Muscle of leg (tissue), 11 donors: Measurements from ENCODE around the gene DOCK1. TPM values are rescaled to one million over a fixed set of nuclear protein-coding genes. Genes with fewer than 3 reads are reported as not detected.
A peak's percentile ranks its signal among the peaks of the same experiment; 100 is the strongest.

Source experiments
- DNase-seq: peaks from one replicate; pipeline ENCODE4 v3.0.0; 2013
- H3K27ac ChIP-seq: one replicate; pipeline ENCODE4 v1.5.1; 2013; ENCODE audit warnings: mild to moderate bottlenecking, low read length, control low read depth
- H3K27me3 ChIP-seq: one replicate; pipeline ENCODE4 v1.6.1; 2013; ENCODE audit warnings: low read length; ENCODE audit not compliant: control insufficient read depth, insufficient read depth
- H3K36me3 ChIP-seq: one replicate; pipeline ENCODE4 v1.6.1; 2013; ENCODE audit warnings: low read length; ENCODE audit not compliant: control insufficient read depth, insufficient read depth
- H3K4me1 ChIP-seq: one replicate; pipeline ENCODE4 v1.6.1; 2013; ENCODE audit warnings: low read length; ENCODE audit not compliant: control insufficient read depth, insufficient read depth
- H3K4me3 ChIP-seq: one replicate; pipeline ENCODE4 v1.5.1; 2013; ENCODE audit warnings: low read length, control low read depth
- H3K9me3 ChIP-seq: replicated peaks from 2 replicates; pipeline ENCODE4 v1.6.1; 2013; ENCODE audit warnings: low read depth, low read length; ENCODE audit not compliant: control insufficient read depth
- WGBS: methylation state at CpG from one replicate; pipeline ENCODE4 v1.1.5; 2013; ENCODE audit warnings: missing lambda C conversion rate; ENCODE audit not compliant: insufficient coverage; 5-methylcytosine and 5-hydroxymethylcytosine counted together
- polyA plus RNA-seq, 8 donors: library from polyadenylated mRNA; unstranded; fragments of 120-200 nt; gene quantifications; one replicate each; pipeline versions ENCODE4 v1.2.1 to v1.2.3, GENCODE V29; 2013; ENCODE audit warnings: inconsistent platforms in 1 of 8, low replicate concordance in 1 of 8; ENCODE audit not compliant: insufficient read length in 8 of 8, insufficient read depth in 1 of 8
- total RNA-seq: library from RNA; stranded (reverse); fragments of 120-200 nt; gene quantifications from one replicate; pipeline ENCODE4 v1.2.4, GENCODE V29; 2013

DOCK1 gene
- total and polyA plus RNA-seq, 9 donors: 27.3 to 52.9 (median 37.1) TPM

GRCh38 chr10:127266431-127266830 is 361.2 kb downstream of the DOCK1 start:
- no peak for DNase-seq
- no CpG with 5 or more reads among the region's 2 CpGs for WGBS
- no peaks in the 10 kb centered on the region for H3K27me3 ChIP-seq

DNA sequence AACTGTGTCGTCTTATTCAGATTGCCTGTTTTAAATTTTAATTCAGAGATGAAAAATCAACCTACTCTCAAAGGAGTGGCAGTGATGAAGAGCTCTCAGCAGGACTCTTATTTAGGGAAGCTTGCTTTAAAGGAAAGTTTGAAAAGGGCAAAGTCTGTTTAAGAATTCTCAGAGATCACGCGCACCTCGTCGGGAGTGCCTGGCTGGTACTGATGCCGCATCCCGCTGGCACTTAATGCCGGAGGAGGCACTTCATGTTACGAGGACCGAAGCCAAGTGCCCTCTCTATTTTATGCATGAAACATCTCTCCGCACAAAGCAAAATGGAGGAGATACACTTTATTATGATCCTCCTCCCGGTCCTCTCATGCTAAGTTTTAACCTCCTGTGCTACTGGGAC is 362.2 kb downstream of the DOCK1 start:
- 97% methylated on average over 7 of the region's 12 CpGs for WGBS
- no peak overlapping the region for H3K4me3 ChIP-seq
- peaks cover 6% of the 10 kb centered on the region for H3K36me3 ChIP-seq
- no peaks in the 10 kb centered on the region for H3K4me1 ChIP-seq
- no peak overlapping the region for H3K27ac ChIP-seq
- H3K9me3 ChIP-seq: no peaks in the 10 kb centered on the region
- DNase-seq: no peak
- no peaks in the 10 kb centered on the region for H3K27me3 ChIP-seq

More at GRCh38 chr10:127266431-127266830, 361.2 kb downstream of the DOCK1 start:
- Histone ChIP-seq H3K4me3 (no peak overlapping the region), H3K9me3 (no peaks in the 10 kb centered on the region), H3K36me3 (peaks cover 3% of the 10 kb centered on the region), H3K27ac (no peak overlapping the region), H3K4me1 (no peaks in the 10 kb centered on the region)

DNA sequence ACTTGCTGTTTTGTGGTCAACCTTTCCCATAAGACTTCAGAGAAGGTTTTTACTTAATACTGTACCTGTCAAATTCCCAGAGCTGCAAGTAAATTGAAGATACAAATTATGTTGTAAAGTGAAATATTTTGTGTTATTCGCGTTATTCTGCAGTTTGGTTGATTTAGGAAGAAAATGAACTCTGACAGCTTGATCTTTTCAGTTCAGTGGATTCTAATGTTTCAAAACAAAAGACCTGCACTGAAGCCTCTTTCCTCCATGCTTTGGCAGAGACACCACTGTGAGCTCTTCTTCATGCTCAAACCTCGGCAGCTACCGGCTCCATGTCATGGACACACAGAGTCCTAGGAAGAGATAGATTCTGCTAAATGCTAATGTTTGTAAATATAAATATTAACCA is 366.8 kb downstream of the DOCK1 start:
- Histone ChIP-seq H3K27ac (no peak overlapping the region), H3K4me1 (no peaks in the 10 kb centered on the region), H3K9me3 (no peaks in the 10 kb centered on the region), H3K4me3 (no peak overlapping the region), H3K36me3 (peaks cover 8% of the 10 kb centered on the region), H3K27me3 (no peaks in the 10 kb centered on the region)
- no CpG with 5 or more reads among the region's 4 CpGs for WGBS
- DNase-seq: no peak

- Histone ChIP-seq H3K27ac (no peak overlapping the region), H3K4me1 (no peaks in the 10 kb centered on the region), H3K27me3 (no peaks in the 10 kb centered on the region), H3K4me3 (no peak overlapping the region), H3K36me3 (peaks cover 5% of the 10 kb centered on the region), H3K9me3 (no peaks in the 10 kb centered on the region)
- no peak for DNase-seq
- 96% methylated on average over 6 of the region's 6 CpGs for WGBS
Measured at GRCh38 chr10:127275272-127275671, 370.0 kb downstream of the DOCK1 start.

- DNase-seq: no peak
- Histone ChIP-seq H3K27ac (no peak overlapping the region), H3K4me3 (no peak overlapping the region), H3K9me3 (no peaks in the 10 kb centered on the region), H3K27me3 (no peaks in the 10 kb centered on the region), H3K4me1 (no peaks in the 10 kb centered on the region), H3K36me3 (peaks cover 5% of the 10 kb centered on the region)
- 79% methylated on average over 4 of the region's 10 CpGs for WGBS
Measured at GRCh38 chr10:127275793-127276450, 370.7 kb downstream of the DOCK1 start.

DNA sequence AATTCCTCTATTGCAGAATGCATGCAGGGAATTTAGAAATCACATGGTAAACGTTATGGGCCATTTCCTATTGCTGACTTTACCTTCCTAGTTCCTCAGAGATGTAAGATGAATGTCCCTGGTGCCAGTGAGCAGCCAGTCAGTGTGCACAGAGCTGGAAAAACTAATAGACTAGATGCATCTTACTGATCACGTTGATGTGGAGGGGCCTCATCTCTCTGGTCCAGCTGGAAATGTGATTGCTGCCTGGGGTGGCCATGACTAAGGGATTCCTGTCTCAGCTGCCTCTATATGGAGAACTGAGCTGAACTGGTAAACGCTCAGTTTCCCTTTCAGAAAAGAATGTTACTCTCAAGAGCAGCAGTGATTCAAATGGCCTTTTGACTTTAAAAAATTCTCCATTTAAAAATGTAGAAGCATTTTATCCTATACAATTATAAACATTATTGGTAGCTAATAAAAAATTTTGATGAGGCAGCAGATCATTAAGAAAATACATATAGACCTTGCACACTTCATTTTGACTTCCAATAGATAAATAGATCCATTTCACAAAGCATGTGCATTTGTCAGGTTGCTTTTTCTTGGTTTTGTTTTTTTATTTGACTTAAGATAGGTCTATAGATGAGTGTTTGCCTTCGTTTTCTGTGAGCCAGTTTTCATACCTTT is 371.7 kb downstream of the DOCK1 start:
- Histone ChIP-seq H3K27ac (no peak overlapping the region), H3K4me3 (no peak overlapping the region), H3K9me3 (no peaks in the 10 kb centered on the region), H3K36me3 (peaks cover 5% of the 10 kb centered on the region), H3K4me1 (no peaks in the 10 kb centered on the region), H3K27me3 (no peaks in the 10 kb centered on the region)
- 54% methylated on average over 2 of the region's 4 CpGs for WGBS
- DNase-seq: no peak

DNA sequence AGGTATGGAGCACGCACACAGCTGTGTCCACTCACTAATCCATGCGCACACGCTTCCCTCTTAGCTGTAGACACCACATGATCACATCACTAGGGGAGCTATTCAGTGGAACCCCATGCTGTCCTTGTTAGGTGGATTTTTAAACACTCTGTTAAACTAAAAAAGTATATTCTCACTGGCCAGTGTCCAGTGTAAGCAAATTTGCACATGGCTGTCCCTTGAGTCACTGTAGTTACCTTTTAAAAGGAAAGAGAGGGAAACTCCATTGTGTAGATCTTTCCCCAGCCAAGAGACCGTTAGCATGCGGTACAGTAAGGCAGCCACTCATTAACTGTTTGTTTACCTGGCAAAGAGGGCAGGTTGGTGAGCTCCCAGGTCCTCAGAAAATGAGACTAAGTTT is 372.8 kb downstream of the DOCK1 start:
- Histone ChIP-seq H3K27ac (no peak overlapping the region), H3K4me1 (peaks cover 5% of the 10 kb centered on the region), H3K36me3 (no peaks in the 10 kb centered on the region), H3K27me3 (no peaks in the 10 kb centered on the region), H3K4me3 (no peak overlapping the region), H3K9me3 (no peaks in the 10 kb centered on the region)
- DNase-seq: peak; percentile 34
- no CpG with 5 or more reads among the region's 5 CpGs for WGBS

DNA sequence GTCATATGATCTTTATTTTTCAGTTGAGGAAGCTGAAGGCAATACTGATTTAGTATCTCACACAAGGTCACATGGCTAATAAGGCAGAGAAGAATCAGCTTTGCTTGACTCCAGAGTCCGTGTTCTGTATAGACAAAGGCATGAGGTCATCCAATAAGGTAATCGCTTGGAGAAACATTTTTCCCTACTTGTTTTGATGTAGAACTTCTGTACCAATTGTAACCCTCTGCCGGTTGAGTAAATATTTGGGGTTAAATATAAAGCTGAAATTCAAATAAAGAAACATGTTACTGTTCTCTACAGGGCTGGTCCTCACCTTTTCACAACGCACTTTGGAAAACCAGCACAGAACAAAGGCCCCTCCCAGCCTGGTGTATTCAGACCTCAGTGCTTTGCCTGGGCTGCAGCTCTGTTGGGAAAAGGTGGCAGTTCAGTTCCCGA is 374.1 kb downstream of the DOCK1 start:
- Histone ChIP-seq H3K27ac (no peak overlapping the region), H3K4me3 (no peak overlapping the region), H3K4me1 (peaks cover 7% of the 10 kb centered on the region), H3K36me3 (no peaks in the 10 kb centered on the region), H3K27me3 (no peaks in the 10 kb centered on the region), H3K9me3 (no peaks in the 10 kb centered on the region)
- no CpG with 5 or more reads among the region's 5 CpGs for WGBS
- DNase-seq: no peak

DNA sequence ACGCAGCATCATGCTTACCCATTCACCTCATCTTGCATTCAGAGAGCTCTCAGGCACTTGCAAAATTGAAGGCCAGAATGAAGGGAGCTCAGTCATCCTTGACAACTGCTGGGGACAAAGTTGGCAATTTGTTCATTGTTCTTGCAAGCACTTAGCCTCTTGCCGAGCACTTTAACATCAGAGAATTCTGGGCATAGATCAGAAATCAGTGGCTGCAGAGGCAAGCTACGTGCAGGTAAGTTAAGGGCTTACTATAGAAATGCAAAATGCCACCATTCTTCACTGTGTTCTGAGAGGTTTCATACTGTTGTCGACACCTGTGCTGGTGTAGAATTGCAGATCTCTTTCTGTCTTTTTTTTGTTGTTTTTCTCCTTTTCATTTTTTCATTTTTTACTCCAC is 375.2 kb downstream of the DOCK1 start:
- H3K9me3 ChIP-seq: no peaks in the 10 kb centered on the region
- H3K36me3 ChIP-seq: no peaks in the 10 kb centered on the region
- no peak overlapping the region for H3K27ac ChIP-seq
- H3K4me1 ChIP-seq: peaks cover 7% of the 10 kb centered on the region
- DNase-seq: no peak
- 83% methylated on average over 1 of the region's 4 CpGs for WGBS
- no peaks in the 10 kb centered on the region for H3K27me3 ChIP-seq
- H3K4me3 ChIP-seq: no peak overlapping the region

- no peaks in the 10 kb centered on the region for H3K36me3 ChIP-seq
- peak; percentile 74 for DNase-seq
- peaks cover 7% of the 10 kb centered on the region for H3K4me1 ChIP-seq
- H3K4me3 ChIP-seq: no peak overlapping the region
- no peaks in the 10 kb centered on the region for H3K27me3 ChIP-seq
- WGBS: 57% methylated on average over 3 of the region's 4 CpGs
- peaks cover 4% of the 10 kb centered on the region for H3K9me3 ChIP-seq
- H3K27ac ChIP-seq: peak overlapping the region; percentile 50
Measured at GRCh38 chr10:127283017-127283416, 377.8 kb downstream of the DOCK1 start.
